Stimulated activated CD8-positive, alpha-beta memory T cell treated with anti-CD3 and anti-CD28 coated beads, Interleukin-4, amount 100 ng/mL, for 24 hours (primary cell): ENCODE measurements around the gene GRAMD1B.
"Not testable (repeated sequence)": the region's sequence is repeated elsewhere in the genome, so short reads cannot be mapped to it uniquely, and the experiment has no call there.

Source experiments
- DNase-seq: peaks from one replicate; pipeline ENCODE4 v3.0.0-alpha.2; 2020; ENCODE audit warnings: low read depth

The GRAMD1B gene

GRCh38 chr11:123509737-123510578, 79.9 kb downstream of the GRAMD1B start:
- no peak for DNase-seq

GRCh38 chr11:123510579-123510905, 80.5 kb downstream of the GRAMD1B start:
- no peak for DNase-seq

- DNase-seq: peak; percentile 43
Observed at GRCh38 chr11:123511037-123511870, 81.2 kb downstream of the GRAMD1B start.

GRCh38 chr11:123513309-123513708, 83.2 kb downstream of the GRAMD1B start:
- not testable (repeated sequence) for DNase-seq

GRCh38 chr11:123516238-123516637, 86.2 kb downstream of the GRAMD1B start:
- DNase-seq: no peak

- no peak for DNase-seq
Observed at GRCh38 chr11:123517559-123518364, 87.7 kb downstream of the GRAMD1B start.

GRCh38 chr11:123518496-123519054, 88.5 kb downstream of the GRAMD1B start:
- no peak for DNase-seq

- DNase-seq: no peak
Observed at GRCh38 chr11:123519055-123519796, 89.2 kb downstream of the GRAMD1B start.

- no peak for DNase-seq
Observed at GRCh38 chr11:123519797-123520193, 89.7 kb downstream of the GRAMD1B start.

GRCh38 chr11:123520476-123520875, 90.4 kb downstream of the GRAMD1B start:
- DNase-seq: not testable (repeated sequence)

GRCh38 chr11:123521001-123521400, 90.9 kb downstream of the GRAMD1B start:
- no peak for DNase-seq

GRCh38 chr11:123521930-123522329, 91.9 kb downstream of the GRAMD1B start:
- DNase-seq: no peak

- no peak for DNase-seq
Observed at GRCh38 chr11:123523539-123523938, 93.5 kb downstream of the GRAMD1B start.

- DNase-seq: no peak
Observed at GRCh38 chr11:123525097-123525496, 95.0 kb downstream of the GRAMD1B start.

- DNase-seq: no peak
Observed at GRCh38 chr11:123525511-123525918, 95.4 kb downstream of the GRAMD1B start.

GRCh38 chr11:123526027-123526805, 96.1 kb downstream of the GRAMD1B start:
- no peak for DNase-seq

GRCh38 chr11:123526918-123527317, 96.8 kb downstream of the GRAMD1B start:
- DNase-seq: no peak

- no peak for DNase-seq
Observed at GRCh38 chr11:123527526-123527925, 97.5 kb downstream of the GRAMD1B start.

- no peak for DNase-seq
Observed at GRCh38 chr11:123527947-123528346, 97.9 kb downstream of the GRAMD1B start.

- no peak for DNase-seq
Observed at GRCh38 chr11:123531325-123531724, 101.3 kb downstream of the GRAMD1B start.
